ENCODE results near the gene TSGA10IP.
A peak's percentile ranks its signal among the peaks of the same experiment; 100 is the strongest.

The TSGA10IP gene

GRCh38 chr11:65977621-65978390 lies 32.5 kb downstream of the TSGA10IP start:
- no peak for DNase-seq

GRCh38 chr11:65978391-65979238 lies 33.3 kb downstream of the TSGA10IP start:
- no peak for DNase-seq

GRCh38 chr11:65979261-65979759 lies 34.0 kb downstream of the TSGA10IP start:
- no peak for DNase-seq

GRCh38 chr11:65981101-65981740 lies 35.9 kb downstream of the TSGA10IP start:
- DNase-seq = no peak

GRCh38 chr11:65981972-65982823 lies 36.9 kb downstream of the TSGA10IP start:
- DNase-seq = no peak

GRCh38 chr11:65982824-65983588 lies 37.7 kb downstream of the TSGA10IP start:
- DNase-seq = no peak

GRCh38 chr11:65983589-65983987 lies 38.3 kb downstream of the TSGA10IP start:
- no peak for DNase-seq

GRCh38 chr11:65987336-65987735 lies 42.1 kb downstream of the TSGA10IP start:
- no peak for DNase-seq

- DNase-seq = peak; percentile 87
Measured at GRCh38 chr11:65988791-65989592, 43.7 kb downstream of the TSGA10IP start.

- DNase-seq = no peak
Measured at GRCh38 chr11:65992056-65992455, 46.8 kb downstream of the TSGA10IP start.

- DNase-seq = no peak
Measured at GRCh38 chr11:65997286-65997685, 52.0 kb downstream of the TSGA10IP start.

- peak; percentile 93 for DNase-seq
Measured at GRCh38 chr11:66001942-66002647, 56.8 kb downstream of the TSGA10IP start, which contains the start of the genes BANF1 and EIF1AD. Gene BANF1 (plus strand): TSS chr11:66002503. CDS start chr11:66003251, 748 bp downstream. Gene EIF1AD (minus strand): TSS chr11:66002157. CDS start chr11:66000389, 1,768 bp downstream.

GRCh38 chr11:66002648-66003225 lies 57.5 kb downstream of the TSGA10IP start:
- DNase-seq = no peak

GRCh38 chr11:66003291-66003690 lies 58.0 kb downstream of the TSGA10IP start:
- no peak for DNase-seq

GRCh38 chr11:66004186-66004585 lies 58.9 kb downstream of the TSGA10IP start:
- no peak for DNase-seq

- DNase-seq = no peak
Measured at GRCh38 chr11:66006134-66006890, 61.0 kb downstream of the TSGA10IP start.

- DNase-seq = no peak
Measured at GRCh38 chr11:66006891-66007176, 61.6 kb downstream of the TSGA10IP start.

GRCh38 chr11:66007201-66007634 lies 61.9 kb downstream of the TSGA10IP start:
- no peak for DNase-seq

- DNase-seq = no peak
Measured at GRCh38 chr11:66008095-66008467, 62.8 kb downstream of the TSGA10IP start.
